Glutamatergic neuron (in vitro differentiated cells): Measurements from ENCODE around the gene CLRN3. TPM values are rescaled to one million over a fixed set of nuclear protein-coding genes. Genes with fewer than 3 reads are reported as not detected.

Experiments
- DNase-seq: peaks from one replicate; pipeline ENCODE4 v3.0.0; 2022
- H3K27ac Mint-ChIP-seq: one replicate; pipeline ENCODE4 v1.8.0; 2020; ENCODE audit warnings: mild to moderate bottlenecking, mixed read lengths, inconsistent platforms; ENCODE audit not compliant: unreplicated experiment
- H3K27me3 Mint-ChIP-seq: one replicate; pipeline ENCODE4 v1.8.0; 2020; ENCODE audit warnings: mild to moderate bottlenecking, moderate library complexity, mixed read lengths, inconsistent platforms; ENCODE audit not compliant: unreplicated experiment
- H3K36me3 Mint-ChIP-seq: one replicate; pipeline ENCODE4 v1.8.0; 2020; ENCODE audit warnings: mild to moderate bottlenecking, mixed read lengths, inconsistent platforms; ENCODE audit not compliant: unreplicated experiment
- H3K4me1 Mint-ChIP-seq: one replicate; pipeline ENCODE4 v1.8.0; 2020; ENCODE audit warnings: mild to moderate bottlenecking, low read depth, mixed read lengths, inconsistent platforms; ENCODE audit not compliant: unreplicated experiment
- H3K4me3 Mint-ChIP-seq: one replicate; pipeline ENCODE4 v1.8.0; 2020; ENCODE audit warnings: mild to moderate bottlenecking, mixed read lengths, inconsistent platforms; ENCODE audit not compliant: unreplicated experiment
- H3K9me3 Mint-ChIP-seq: one replicate; pipeline ENCODE4 v1.8.0; 2020; ENCODE audit warnings: mild to moderate bottlenecking, moderate library complexity, mixed read lengths, inconsistent platforms; ENCODE audit not compliant: unreplicated experiment
- CTCF ChIP-seq: fragments of 200-600 bp; sonication (generic); IDR thresholded peaks from one replicate; pipeline ENCODE4 v1.5.0; 2021; ENCODE audit not compliant: partially characterized antibody, unreplicated experiment
- long read RNA-seq: library from polyadenylated mRNA; unstranded; transcript quantifications from one replicate; pipeline ENCODE4 v2.0.0, GENCODE V29; 2020; ENCODE audit not compliant: unreplicated experiment
- total RNA-seq: library from RNA; stranded (reverse); fragmentation: NEBNext Ultra II Directional; extraction: Animal tissue kit (Norgen Biotek cat#: 25700); gene quantifications from one replicate; pipeline ENCODE4 v1.2.1, GENCODE V29; 2021; ENCODE audit not compliant: unreplicated experiment

Gene CLRN3
- total RNA-seq, result not detected
- long read RNA-seq, result 0 reads

- TF ChIP-seq CTCF, result no peak
- peaks cover 2% of the 10 kb centered on the region for H3K9me3 Mint-ChIP-seq
- no peak within 1 kb of the TSS for H3K27ac Mint-ChIP-seq
- no peak within 1 kb of the TSS for H3K4me3 Mint-ChIP-seq
- H3K27me3 Mint-ChIP-seq, result no peaks in the 10 kb centered on the region
- peaks cover 5% of the 10 kb centered on the region for H3K4me1 Mint-ChIP-seq
- H3K36me3 Mint-ChIP-seq, result no peaks in the 10 kb centered on the region
- no peak for DNase-seq
Observed at GRCh38 chr10:127892743-127893142, at the start of gene CLRN3. TSS of gene CLRN3 (minus strand) at chr10:127892941. CDS start at chr10:127892784, 157 bp downstream.

GRCh38 chr10:127940866-127941640 is 48.3 kb upstream of the CLRN3 start:
- Mint-ChIP-seq H3K4me1 (no peaks in the 10 kb centered on the region), H3K27me3 (peaks cover 6% of the 10 kb centered on the region), H3K36me3 (peaks cover 9% of the 10 kb centered on the region), H3K4me3 (no peak overlapping the region), H3K9me3 (peaks cover 4% of the 10 kb centered on the region), H3K27ac (no peak overlapping the region)
- no peak for TF ChIP-seq CTCF
- no peak for DNase-seq

GRCh38 chr10:127939786-127940330 is 47.1 kb upstream of the CLRN3 start:
- TF ChIP-seq CTCF, result no peak
- no peaks in the 10 kb centered on the region for H3K4me1 Mint-ChIP-seq
- no peak overlapping the region for H3K4me3 Mint-ChIP-seq
- peaks cover 6% of the 10 kb centered on the region for H3K27me3 Mint-ChIP-seq
- no peak overlapping the region for H3K27ac Mint-ChIP-seq
- DNase-seq, result no peak
- peaks cover 9% of the 10 kb centered on the region for H3K36me3 Mint-ChIP-seq
- H3K9me3 Mint-ChIP-seq, result peaks cover 7% of the 10 kb centered on the region

- H3K27ac Mint-ChIP-seq, result no peak overlapping the region
- no peak for TF ChIP-seq CTCF
Observed at GRCh38 chr10:127937915-127938463, 45.2 kb upstream of the CLRN3 start.

GRCh38 chr10:127937069-127937468 is 44.3 kb upstream of the CLRN3 start:
- Mint-ChIP-seq H3K36me3 (no peaks in the 10 kb centered on the region), H3K27ac (no peak overlapping the region), H3K27me3 (peaks cover 6% of the 10 kb centered on the region), H3K4me3 (no peak overlapping the region), H3K4me1 (no peaks in the 10 kb centered on the region), H3K9me3 (peaks cover 4% of the 10 kb centered on the region)
- TF ChIP-seq CTCF, result no peak
- DNase-seq, result no peak

More at GRCh38 chr10:127937915-127938463, 45.2 kb upstream of the CLRN3 start:
- DNase-seq, result no peak
- H3K4me1 Mint-ChIP-seq, result no peaks in the 10 kb centered on the region
- H3K4me3 Mint-ChIP-seq, result no peak overlapping the region
- peaks cover 6% of the 10 kb centered on the region for H3K27me3 Mint-ChIP-seq
- no peaks in the 10 kb centered on the region for H3K36me3 Mint-ChIP-seq
- H3K9me3 Mint-ChIP-seq, result peaks cover 4% of the 10 kb centered on the region
